B cell (primary cell): ENCODE data around the gene SLC30A9. TPM values are rescaled to one million over a fixed set of nuclear protein-coding genes. Genes with fewer than 3 reads are reported as not detected.

Experiments
- ATAC-seq: fragments of 200-7000 bp; cut with Tn5 transposase; one replicate; pipeline ENCODE4 v1.10.0; 2021; ENCODE audit warnings: low read depth, mild to moderate bottlenecking, moderate number of reproducible peaks, moderate library complexity
- CTCF ChIA-PET: fragments of 350-600 bp; sonication (Branson Sonifier 250); formaldehyde crosslinking; loops from one replicate; lab custom pipeline; 2021; ENCODE audit warnings: antibody characterized with exemption, inconsistent platforms; lab: Charles Lee
- POLR2A ChIA-PET: fragments of 350-600 bp; sonication (Branson Sonifier 250); formaldehyde crosslinking; loops from one replicate; lab custom pipeline; 2021; ENCODE audit warnings: antibody characterized with exemption; lab: Charles Lee
- DNase-seq: peaks from one replicate; pipeline ENCODE4 v3.0.0; 2013
- H2AFZ ChIP-seq: 2 replicates; pipeline ENCODE4 v1.6.1; 2012; ENCODE audit warnings: mild to moderate bottlenecking, low read depth, low read length; ENCODE audit not compliant: insufficient read depth, poor library complexity, severe bottlenecking
- H3K27ac ChIP-seq, 2 donors: 1 replicate in 1 of 2; 2 replicates in 1 of 2; pipeline ENCODE4 v1.5.1; 2012 to 2013; ENCODE audit warnings: low read length in 2 of 2, mild to moderate bottlenecking in 2 of 2, moderate library complexity in 1 of 2
- H3K27me3 ChIP-seq, 4 experiments: fragments of 200-600 bp in 1 of 4; sonication (generic) in 1 of 4; replicated peaks in 1 of 4; 1 replicate in 2 of 4; 2 replicates in 2 of 4; pipeline versions ENCODE4 v1.6.1 to v1.7.0; 2013 to 2016; ENCODE audit warnings: low read length in 3 of 4, mild to moderate bottlenecking in 2 of 4, mixed read lengths in 1 of 4, moderate library complexity in 1 of 4; ENCODE audit not compliant: insufficient read depth in 4 of 4, control insufficient read depth in 3 of 4; ENCODE audit errors: control extremely low read depth in 1 of 4
- H3K36me3 ChIP-seq, 2 experiments: replicated peaks in 1 of 2; 1 replicate in 1 of 2; 2 replicates in 1 of 2; pipeline versions ENCODE4 v1.6.1 to v1.7.1; 2013; ENCODE audit warnings: low read length in 1 of 2; ENCODE audit not compliant: insufficient read depth in 2 of 2, control insufficient read depth in 1 of 2; ENCODE audit errors: control extremely low read depth in 1 of 2, extremely low read depth in 1 of 2
- H3K4me1 ChIP-seq, 2 donors: fragments of 200-600 bp in 1 of 2; sonication (generic) in 1 of 2; 1 replicate in 1 of 2; 2 replicates in 1 of 2; pipeline versions ENCODE4 v1.5.1 to v1.6.1; 2013 to 2017; ENCODE audit warnings: low read length in 2 of 2; ENCODE audit not compliant: control insufficient read depth in 2 of 2, insufficient read depth in 2 of 2
- H3K4me2 ChIP-seq: replicated peaks from 2 replicates; pipeline ENCODE3; 2012; ENCODE audit warnings: mild to moderate bottlenecking, low read depth, low read length; ENCODE audit not compliant: poor library complexity, severe bottlenecking
- H3K4me3 ChIP-seq, 5 experiments: fragments of 200-600 bp in 1 of 5; sonication (generic) in 1 of 5; 1 replicate in 3 of 5; 2 replicates in 2 of 5; pipeline versions ENCODE4 v1.5.1 to v1.7.0; 2011 to 2016; ENCODE audit warnings: low read length in 4 of 5, mild to moderate bottlenecking in 4 of 5, low read depth in 2 of 5, control low read depth in 1 of 5, moderate library complexity in 1 of 5; ENCODE audit not compliant: insufficient read depth in 1 of 5; ENCODE audit errors: control extremely low read depth in 1 of 5, extremely low read depth in 1 of 5
- H3K79me2 ChIP-seq: fragments of 200-600 bp; sonication (generic); one replicate; pipeline ENCODE4 v1.6.0; 2016; ENCODE audit warnings: low read length; ENCODE audit not compliant: control insufficient read depth, insufficient read depth
- H3K9ac ChIP-seq: fragments of 200-600 bp; sonication (generic); 2 replicates; pipeline ENCODE4 v1.6.1; 2017; ENCODE audit warnings: mild to moderate bottlenecking, low read length, moderate library complexity
- H3K9me3 ChIP-seq, 3 donors: one replicate each; pipeline versions ENCODE4 v1.6.1 to v1.7.1; 2013; ENCODE audit warnings: low read length in 2 of 3; ENCODE audit not compliant: control insufficient read depth in 2 of 3, insufficient read depth in 1 of 3; ENCODE audit errors: control extremely low read depth in 1 of 3
- H4K20me1 ChIP-seq: 2 replicates; pipeline ENCODE4 v1.6.0; 2012; ENCODE audit warnings: mild to moderate bottlenecking, low read length; ENCODE audit not compliant: insufficient read depth, control insufficient read depth, poor library complexity, severe bottlenecking
- H3K27ac Mint-ChIP-seq: one replicate; pipeline ENCODE4 v1.8.0; 2021; ENCODE audit warnings: mixed read lengths
- H3K27me3 Mint-ChIP-seq: one replicate; pipeline ENCODE4 v1.8.0; 2021; ENCODE audit warnings: mixed read lengths
- H3K4me1 Mint-ChIP-seq: one replicate; pipeline ENCODE4 v1.8.0; 2021; ENCODE audit warnings: mixed read lengths
- H3K4me3 Mint-ChIP-seq: one replicate; pipeline ENCODE4 v1.8.0; 2021; ENCODE audit warnings: mixed read lengths
- H3K9me3 Mint-ChIP-seq: one replicate; pipeline ENCODE4 v1.8.0; 2022; ENCODE audit warnings: mixed read lengths; ENCODE audit not compliant: insufficient read depth
- EZH2 ChIP-seq: IDR thresholded peaks from 2 replicates; pipeline ENCODE4 v1.6.1; 2012; ENCODE audit warnings: borderline replicate concordance, low read depth, mild to moderate bottlenecking, moderate library complexity, low read length; ENCODE audit not compliant: insufficient read depth, poor library complexity, severe bottlenecking
- WGBS: methylation state at CpG from one replicate; pipeline ENCODE4 v1.1.5; 2013; ENCODE audit warnings: missing lambda C conversion rate; ENCODE audit not compliant: insufficient coverage; 5-methylcytosine and 5-hydroxymethylcytosine counted together
- intact Hi-C: fragments of 100-400 bp; cut with micrococcal nuclease; formaldehyde crosslinking; loops from one replicate; pipeline ENCODE4 v1.10.0; 2022
- polyA plus RNA-seq: library from polyadenylated mRNA; depleted of rRNA; stranded (reverse); fragments of >200 nt; gene quantifications from 2 replicates; pipeline ENCODE4 v1.2.3, GENCODE V29; 2012
- total RNA-seq, 2 donors: library from RNA; stranded (reverse); fragments of 120-200 nt in 1 of 2; gene quantifications; 1 replicate in 1 of 2; 2 replicates in 1 of 2; pipeline versions ENCODE4 v1.2.3 to v1.2.4, GENCODE V29; 2013 to 2022
- TF ChIP-seq, protein P1 (sequence below): fragments of 200-600 bp; IDR thresholded peaks from one replicate; pipeline ENCODE4 v1.8.0; 2022; ENCODE audit warnings: antibody characterized with exemption, mild to moderate bottlenecking

The SLC30A9 gene
- total and polyA plus RNA-seq, 2 donors (not counting 1 experiment from before 2014, with no cell fraction given): 9.9 to 37.0 TPM

GRCh38 chr4:41975341-41975740, 15.0 kb upstream of the SLC30A9 start:
- ATAC-seq: no peak
- no peak overlapping the region for H2AFZ ChIP-seq
- WGBS: 87% methylated on average over 1 of the region's 1 CpG
- no peak overlapping the region for H3K4me3 ChIP-seq
- no peaks in the 10 kb centered on the region for H3K4me1 ChIP-seq
- H3K27ac ChIP-seq: no peak overlapping the region
- no peak for DNase-seq
- no peaks in the 10 kb centered on the region for H3K27me3 ChIP-seq
- H3K9ac ChIP-seq: no peak overlapping the region
- H3K9me3 ChIP-seq: no peaks in the 10 kb centered on the region
- ChIA-PET CTCF (no interaction called here), POLR2A (no interaction called here)
- no peaks in the 10 kb centered on the region for H3K9me3 Mint-ChIP-seq
- no peaks in the 10 kb centered on the region for H3K79me2 ChIP-seq
- intact Hi-C loops: no loop called here
- no peaks in the 10 kb centered on the region for H4K20me1 ChIP-seq
- TF ChIP-seq, protein P1, sequence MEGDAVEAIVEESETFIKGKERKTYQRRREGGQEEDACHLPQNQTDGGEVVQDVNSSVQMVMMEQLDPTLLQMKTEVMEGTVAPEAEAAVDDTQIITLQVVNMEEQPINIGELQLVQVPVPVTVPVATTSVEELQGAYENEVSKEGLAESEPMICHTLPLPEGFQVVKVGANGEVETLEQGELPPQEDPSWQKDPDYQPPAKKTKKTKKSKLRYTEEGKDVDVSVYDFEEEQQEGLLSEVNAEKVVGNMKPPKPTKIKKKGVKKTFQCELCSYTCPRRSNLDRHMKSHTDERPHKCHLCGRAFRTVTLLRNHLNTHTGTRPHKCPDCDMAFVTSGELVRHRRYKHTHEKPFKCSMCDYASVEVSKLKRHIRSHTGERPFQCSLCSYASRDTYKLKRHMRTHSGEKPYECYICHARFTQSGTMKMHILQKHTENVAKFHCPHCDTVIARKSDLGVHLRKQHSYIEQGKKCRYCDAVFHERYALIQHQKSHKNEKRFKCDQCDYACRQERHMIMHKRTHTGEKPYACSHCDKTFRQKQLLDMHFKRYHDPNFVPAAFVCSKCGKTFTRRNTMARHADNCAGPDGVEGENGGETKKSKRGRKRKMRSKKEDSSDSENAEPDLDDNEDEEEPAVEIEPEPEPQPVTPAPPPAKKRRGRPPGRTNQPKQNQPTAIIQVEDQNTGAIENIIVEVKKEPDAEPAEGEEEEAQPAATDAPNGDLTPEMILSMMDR: no peak
- TF ChIP-seq EZH2: no peak
- H3K4me1 Mint-ChIP-seq: no peaks in the 10 kb centered on the region
- H3K27me3 Mint-ChIP-seq: peaks cover 4% of the 10 kb centered on the region
- H3K4me3 Mint-ChIP-seq: no peak overlapping the region
- no peak overlapping the region for H3K4me2 ChIP-seq
- no peaks in the 10 kb centered on the region for H3K36me3 ChIP-seq
- no peak overlapping the region for H3K27ac Mint-ChIP-seq

- Mint-ChIP-seq H3K4me1 (no peaks in the 10 kb centered on the region), H3K4me3 (no peak overlapping the region), H3K9me3 (no peaks in the 10 kb centered on the region), H3K27ac (no peak overlapping the region), H3K27me3 (peaks cover 4% of the 10 kb centered on the region)
- H3K4me3 ChIP-seq: no peak overlapping the region
- no peaks in the 10 kb centered on the region for H3K79me2 ChIP-seq
- 80% methylated on average over 1 of the region's 1 CpG for WGBS
- ATAC-seq: no peak
- H2AFZ ChIP-seq: no peak overlapping the region
- no peaks in the 10 kb centered on the region for H3K36me3 ChIP-seq
- DNase-seq: no peak
- no peak overlapping the region for H3K4me2 ChIP-seq
- no peaks in the 10 kb centered on the region for H3K4me1 ChIP-seq
- H3K27ac ChIP-seq: no peak overlapping the region
- ChIA-PET POLR2A (no interaction called here), CTCF (interaction anchor here (0.7 to 1.4 kb wide), 2 partner anchors 10 to 19 kb away, joined by 3 to 4 read pairs; no protein-coding TSS in a partner anchor)
- intact Hi-C loops: no loop called here
- no peaks in the 10 kb centered on the region for H4K20me1 ChIP-seq
- no peak overlapping the region for H3K9ac ChIP-seq
- TF ChIP-seq, protein P1: no peak
- TF ChIP-seq EZH2: no peak
- H3K9me3 ChIP-seq: no peaks in the 10 kb centered on the region
- H3K27me3 ChIP-seq: no peaks in the 10 kb centered on the region
These were observed 13.4 kb upstream of the SLC30A9 start for GRCh38 chr4:41976775-41977516.
